BE2C (cell line): ENCODE results near the gene RCAN1.

Experiments
- DNase-seq: peaks from one replicate; pipeline ENCODE4 v3.0.0-alpha.2; 2020
- H3K27me3 ChIP-seq: fragments of 250-450 bp; sonication (Bioruptor Pico); 2 replicates; pipeline ENCODE4 v1.5.1; 2020; ENCODE audit warnings: mild to moderate bottlenecking
- H3K36me3 ChIP-seq: fragments of 250-450 bp; sonication (Bioruptor Pico); 2 replicates; pipeline ENCODE4 v1.5.1; 2020; ENCODE audit warnings: mild to moderate bottlenecking
- H3K4me1 ChIP-seq: fragments of 250-450 bp; sonication (Bioruptor Pico); 2 replicates; pipeline ENCODE4 v1.5.1; 2020
- H3K4me3 ChIP-seq: 2 replicates; pipeline ENCODE4 v1.5.1; 2011; ENCODE audit warnings: low read depth, low read length
- H3K9me3 ChIP-seq: fragments of 250-450 bp; sonication (Bioruptor Pico); 2 replicates; pipeline ENCODE4 v1.5.1; 2020
- TF ChIP-seq, protein P1 (sequence below): IDR thresholded peaks from 2 replicates; pipeline ENCODE4 v1.5.1; 2012; ENCODE audit warnings: mild to moderate bottlenecking, low read depth, low read length

RCAN1 gene

DNA sequence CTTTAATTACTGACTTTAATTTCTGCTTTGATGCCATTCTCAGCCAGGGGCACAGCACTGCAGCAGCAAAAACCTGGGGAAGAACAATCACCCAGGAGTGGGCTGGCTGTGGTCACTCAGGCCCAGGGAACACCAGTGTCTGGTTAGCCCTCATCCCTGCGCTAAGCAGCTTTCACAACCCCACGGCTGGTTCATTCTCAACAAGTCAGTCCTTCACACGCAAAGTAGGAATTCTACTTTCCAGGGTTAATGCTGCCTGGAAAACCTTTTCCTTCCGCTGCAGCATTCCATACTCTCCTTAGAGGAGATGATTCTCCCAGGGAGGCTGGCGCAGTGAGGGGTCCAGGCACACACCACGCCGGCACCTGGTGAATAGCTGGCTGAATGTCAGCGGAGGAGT lies 78.6 kb downstream of the RCAN1 start:
- Histone ChIP-seq H3K27me3 (no peaks in the 10 kb centered on the region), H3K36me3 (no peaks in the 10 kb centered on the region), H3K4me3 (no peak overlapping the region), H3K9me3 (no peaks in the 10 kb centered on the region), H3K4me1 (no peaks in the 10 kb centered on the region)
- TF ChIP-seq, protein P1, sequence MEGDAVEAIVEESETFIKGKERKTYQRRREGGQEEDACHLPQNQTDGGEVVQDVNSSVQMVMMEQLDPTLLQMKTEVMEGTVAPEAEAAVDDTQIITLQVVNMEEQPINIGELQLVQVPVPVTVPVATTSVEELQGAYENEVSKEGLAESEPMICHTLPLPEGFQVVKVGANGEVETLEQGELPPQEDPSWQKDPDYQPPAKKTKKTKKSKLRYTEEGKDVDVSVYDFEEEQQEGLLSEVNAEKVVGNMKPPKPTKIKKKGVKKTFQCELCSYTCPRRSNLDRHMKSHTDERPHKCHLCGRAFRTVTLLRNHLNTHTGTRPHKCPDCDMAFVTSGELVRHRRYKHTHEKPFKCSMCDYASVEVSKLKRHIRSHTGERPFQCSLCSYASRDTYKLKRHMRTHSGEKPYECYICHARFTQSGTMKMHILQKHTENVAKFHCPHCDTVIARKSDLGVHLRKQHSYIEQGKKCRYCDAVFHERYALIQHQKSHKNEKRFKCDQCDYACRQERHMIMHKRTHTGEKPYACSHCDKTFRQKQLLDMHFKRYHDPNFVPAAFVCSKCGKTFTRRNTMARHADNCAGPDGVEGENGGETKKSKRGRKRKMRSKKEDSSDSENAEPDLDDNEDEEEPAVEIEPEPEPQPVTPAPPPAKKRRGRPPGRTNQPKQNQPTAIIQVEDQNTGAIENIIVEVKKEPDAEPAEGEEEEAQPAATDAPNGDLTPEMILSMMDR: no peak
- DNase-seq: no peak

DNA sequence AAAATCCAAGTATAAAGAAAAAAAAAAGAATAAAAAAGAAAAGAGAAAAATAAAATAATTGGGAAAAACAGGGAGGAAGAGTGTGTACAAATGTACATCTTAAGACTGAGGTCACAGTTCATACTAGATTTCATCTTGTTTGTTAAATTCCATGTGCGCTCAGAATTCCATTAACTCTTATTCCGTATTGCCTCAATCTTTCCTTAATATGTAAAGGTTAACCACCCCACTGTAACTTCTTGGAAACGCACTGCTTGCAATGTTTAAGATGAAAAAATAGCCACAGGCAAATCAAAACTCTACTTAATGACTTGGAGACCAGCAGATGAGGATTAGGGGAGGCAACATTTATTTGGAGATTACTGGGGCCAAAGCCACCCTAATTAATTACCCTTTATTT lies 79.0 kb downstream of the RCAN1 start:
- no peak overlapping the region for H3K4me3 ChIP-seq
- no peaks in the 10 kb centered on the region for H3K36me3 ChIP-seq
- no peaks in the 10 kb centered on the region for H3K9me3 ChIP-seq
- TF ChIP-seq, protein P1: no peak
- H3K4me1 ChIP-seq: no peaks in the 10 kb centered on the region
- no peak for DNase-seq
- no peaks in the 10 kb centered on the region for H3K27me3 ChIP-seq

DNA sequence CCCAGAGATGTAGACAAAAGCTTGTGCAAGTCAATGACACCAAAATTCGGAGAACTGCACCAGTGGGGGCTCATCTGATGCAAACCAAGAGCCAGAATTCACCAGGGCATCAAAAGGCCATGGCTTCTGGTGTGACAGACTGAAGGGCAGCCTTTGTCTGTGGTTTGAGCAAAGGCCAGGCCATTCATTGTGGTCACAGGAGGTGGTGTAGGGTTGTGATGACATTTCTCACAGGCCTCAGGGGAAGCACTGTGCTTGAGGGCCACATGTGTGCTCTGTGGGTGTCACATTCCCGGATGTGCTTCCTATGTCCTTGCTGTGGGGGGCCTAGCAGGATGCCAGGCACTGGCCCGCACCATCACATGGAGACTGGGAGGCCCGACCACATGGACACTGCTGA lies 80.4 kb downstream of the RCAN1 start:
- no peaks in the 10 kb centered on the region for H3K27me3 ChIP-seq
- no peaks in the 10 kb centered on the region for H3K9me3 ChIP-seq
- no peaks in the 10 kb centered on the region for H3K4me1 ChIP-seq
- H3K36me3 ChIP-seq: no peaks in the 10 kb centered on the region
- H3K4me3 ChIP-seq: no peak overlapping the region
- no peak for DNase-seq
- TF ChIP-seq, protein P1: no peak

DNA sequence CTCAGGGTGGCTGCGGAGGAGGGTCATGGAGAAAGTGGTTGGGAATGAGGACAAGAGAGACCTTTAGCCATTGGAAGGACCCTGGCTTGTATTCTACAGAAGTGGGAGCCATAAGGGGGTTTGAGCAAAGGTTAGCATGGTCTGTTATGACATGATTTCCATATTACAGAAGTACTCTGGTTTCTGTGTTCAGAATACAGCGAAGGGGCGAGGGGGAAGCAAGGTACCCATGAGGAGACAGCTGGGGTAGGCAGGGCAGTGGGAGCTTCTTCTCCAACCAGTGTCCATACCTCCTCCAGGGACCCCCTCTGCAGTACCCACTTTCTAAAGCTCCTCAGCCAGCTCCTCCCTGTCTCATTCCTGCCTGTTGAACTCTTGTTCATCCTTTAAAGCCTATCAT lies 81.0 kb downstream of the RCAN1 start:
- TF ChIP-seq, protein P1: no peak
- no peaks in the 10 kb centered on the region for H3K4me1 ChIP-seq
- H3K36me3 ChIP-seq: no peaks in the 10 kb centered on the region
- no peaks in the 10 kb centered on the region for H3K9me3 ChIP-seq
- no peak overlapping the region for H3K4me3 ChIP-seq
- DNase-seq: no peak
- H3K27me3 ChIP-seq: no peaks in the 10 kb centered on the region

DNA sequence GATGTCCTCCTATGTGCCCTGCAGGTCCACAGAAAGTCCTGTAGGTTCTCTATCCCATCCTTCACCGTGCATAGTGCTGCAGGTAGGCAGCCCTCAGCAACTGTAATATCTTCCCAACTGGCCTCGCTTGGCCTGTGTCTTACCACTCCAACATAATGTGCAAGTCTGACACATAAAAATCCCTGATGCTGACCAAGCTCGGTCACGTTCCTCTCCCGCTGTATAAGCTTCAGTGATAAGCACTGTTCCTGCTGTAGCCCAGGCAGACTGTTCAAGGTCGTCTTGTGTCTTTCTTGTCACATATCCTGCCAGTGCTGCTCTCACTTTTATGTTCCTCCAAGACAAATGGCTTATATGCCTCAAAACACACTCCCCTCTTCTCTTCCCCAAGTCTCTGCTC lies 83.5 kb downstream of the RCAN1 start:
- no peak for DNase-seq
- Histone ChIP-seq H3K4me1 (no peaks in the 10 kb centered on the region), H3K9me3 (no peaks in the 10 kb centered on the region), H3K27me3 (no peaks in the 10 kb centered on the region), H3K4me3 (no peak overlapping the region), H3K36me3 (no peaks in the 10 kb centered on the region)
- TF ChIP-seq, protein P1: no peak

DNA sequence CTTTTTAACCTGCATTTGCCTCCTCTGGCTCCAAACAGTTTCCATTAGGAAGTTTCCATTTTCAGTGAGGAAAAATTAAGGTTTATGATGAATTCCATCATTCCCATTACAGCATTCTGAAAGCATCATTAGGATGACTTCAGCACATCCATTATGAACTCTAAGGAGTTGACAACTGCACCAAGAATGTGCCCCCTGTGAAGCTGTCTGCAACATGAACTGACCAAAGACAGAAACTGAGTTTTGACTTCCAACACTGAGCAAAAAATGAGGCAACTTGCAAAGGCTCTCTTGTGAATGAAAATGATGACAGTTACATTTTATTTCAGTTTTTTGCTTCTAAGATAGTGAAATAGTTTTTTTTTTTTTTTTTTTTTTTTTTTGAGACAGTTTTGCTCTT lies 84.7 kb downstream of the RCAN1 start:
- no peak for DNase-seq
- Histone ChIP-seq H3K27me3 (no peaks in the 10 kb centered on the region), H3K4me1 (no peaks in the 10 kb centered on the region), H3K36me3 (no peaks in the 10 kb centered on the region), H3K4me3 (no peak overlapping the region), H3K9me3 (no peaks in the 10 kb centered on the region)
- TF ChIP-seq, protein P1: no peak
